HS-27A (cell line): ENCODE results near the gene KCTD15.
"Not testable (repeated sequence)": the region's sequence is repeated elsewhere in the genome, so short reads cannot be mapped to it uniquely, and the experiment has no call there.

Experiments
- DNase-seq: peaks from one replicate; pipeline ENCODE4 v3.0.0-alpha.2; 2012; ENCODE audit warnings: low read depth, missing footprints

KCTD15 gene

DNA sequence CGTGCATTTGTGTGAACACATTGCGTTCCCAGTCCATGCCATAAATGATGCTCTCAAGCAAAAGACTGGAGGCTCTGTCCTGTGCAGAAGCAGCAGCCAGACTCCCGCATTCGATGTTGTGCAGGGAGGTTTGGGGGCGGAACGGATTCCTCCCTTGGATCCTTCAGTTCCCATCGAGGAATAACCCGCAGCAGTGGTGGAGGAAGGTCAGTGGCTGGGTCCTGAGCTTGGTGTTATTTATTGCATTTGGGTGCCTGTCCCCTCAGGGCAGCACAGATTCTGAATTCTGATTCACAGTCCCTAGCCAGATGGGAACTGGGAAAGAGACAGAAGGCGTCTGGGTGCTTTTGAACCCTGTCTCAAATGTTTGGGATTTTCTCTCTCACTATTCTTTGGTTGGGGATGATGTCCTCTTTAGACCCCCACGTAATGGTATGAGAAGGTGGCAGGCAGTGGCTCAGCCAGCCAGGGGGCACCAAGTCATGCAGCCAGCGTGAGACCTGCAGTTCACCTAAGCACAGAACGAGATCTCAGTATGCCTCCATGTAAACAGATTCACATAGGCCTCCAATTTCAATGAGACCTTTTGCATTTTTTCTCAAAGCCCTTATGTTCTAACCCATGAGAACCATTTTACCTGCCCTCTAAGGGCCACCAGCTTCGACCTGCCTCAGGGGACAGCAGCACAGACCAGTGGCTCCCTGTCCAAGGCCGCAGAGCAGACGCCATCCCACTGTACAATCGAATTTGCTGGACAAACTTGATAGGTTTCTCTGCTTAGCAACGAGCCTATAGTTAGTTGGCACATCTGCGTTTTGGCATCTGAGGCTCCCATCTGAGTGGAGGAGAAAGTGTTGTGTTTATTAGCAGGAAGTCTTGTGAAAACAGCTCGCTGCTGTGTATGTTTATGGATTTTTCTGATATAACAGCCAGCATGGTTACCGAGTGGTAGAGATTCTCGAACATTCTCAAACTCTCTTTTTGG, 17.8 kb downstream of the KCTD15 start:
- DNase-seq: no peak

- DNase-seq: no peak
These were observed 19.0 kb downstream of the KCTD15 start for GRCh38 chr19:33815380-33816340.

- DNase-seq: no peak
These were observed 21.7 kb downstream of the KCTD15 start for GRCh38 chr19:33818411-33818810.

DNA sequence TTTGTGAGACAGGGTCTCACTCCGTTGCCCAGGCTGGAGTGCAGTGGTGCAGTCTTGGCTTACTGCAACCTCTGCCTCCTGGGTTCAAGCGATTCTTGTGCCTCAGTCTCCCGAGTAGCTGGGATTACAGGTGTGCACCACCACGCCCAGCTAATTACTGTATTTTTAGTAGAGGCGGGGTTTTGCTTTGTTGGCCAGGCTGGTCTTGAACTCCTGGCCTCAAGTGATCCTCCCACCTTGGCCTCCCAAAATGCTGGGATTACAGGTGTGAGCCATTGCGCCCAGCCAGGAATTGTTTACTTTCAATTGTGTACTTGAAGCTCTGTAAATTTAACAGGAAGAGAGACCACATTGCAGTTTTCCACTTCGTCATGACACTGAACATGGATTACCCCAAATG, 22.4 kb downstream of the KCTD15 start:
- not testable (repeated sequence) for DNase-seq

DNA sequence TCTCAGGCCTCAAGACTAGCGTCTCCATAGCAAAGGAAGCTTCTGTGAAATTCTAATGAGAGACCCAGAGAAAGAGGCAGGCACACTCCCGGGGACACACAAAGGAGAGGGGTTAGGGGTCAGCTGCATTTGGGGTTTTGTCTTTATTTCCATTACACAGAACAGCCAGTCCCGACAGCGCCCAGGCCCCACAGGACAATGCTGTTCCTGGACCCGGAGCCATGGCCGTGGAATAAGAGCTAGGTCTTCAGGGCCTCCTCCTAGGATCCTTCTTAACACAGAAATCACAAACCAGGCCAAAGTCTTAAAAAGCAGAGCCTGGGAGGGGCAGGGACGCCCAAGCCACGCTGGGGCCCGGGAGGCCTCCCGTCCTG, 22.8 kb downstream of the KCTD15 start:
- no peak for DNase-seq

- DNase-seq: peak; percentile 85
These were observed 23.5 kb downstream of the KCTD15 start for GRCh38 chr19:33819880-33820781.

DNA sequence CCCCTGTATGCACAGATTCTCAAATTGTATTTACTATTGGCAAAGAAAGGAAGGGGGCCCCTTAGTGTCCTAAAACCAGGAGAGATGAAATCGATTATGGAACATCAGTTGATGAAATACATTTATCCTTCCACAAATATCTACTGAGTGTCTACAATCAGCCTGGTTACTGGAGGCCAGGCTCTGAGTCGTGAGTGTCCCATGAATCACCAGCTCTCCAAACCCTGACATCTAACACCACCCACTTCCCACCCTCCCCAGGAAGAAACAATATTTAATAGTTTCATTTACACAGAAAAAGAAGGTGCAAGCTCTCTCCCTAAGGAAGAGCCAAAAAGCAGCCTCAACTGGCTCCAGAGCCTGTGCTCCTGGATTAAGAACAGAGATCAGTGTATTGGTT, 25.2 kb downstream of the KCTD15 start:
- no peak for DNase-seq

GRCh38 chr19:33823341-33823740, 26.7 kb downstream of the KCTD15 start:
- no peak for DNase-seq

DNA sequence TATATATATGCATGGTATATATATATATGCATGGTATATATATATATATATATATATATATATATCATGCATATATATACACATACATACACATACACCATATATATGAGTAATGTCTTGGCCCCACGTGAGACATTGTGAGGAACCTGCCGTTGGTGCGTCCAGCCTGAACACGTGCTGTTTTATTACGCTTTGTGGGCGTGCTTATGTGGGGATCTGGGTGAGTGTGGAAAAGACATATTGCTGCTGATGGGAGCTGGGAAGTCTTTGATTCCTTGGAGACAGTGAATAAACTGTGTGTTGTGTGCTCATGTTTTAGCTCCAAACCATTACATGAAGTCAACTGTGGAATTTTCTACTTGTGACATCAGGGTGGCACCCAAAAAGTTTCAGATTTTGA, 28.9 kb downstream of the KCTD15 start:
- DNase-seq: no peak

- DNase-seq: no peak
These were observed 29.9 kb downstream of the KCTD15 start for GRCh38 chr19:33826521-33826920.

GRCh38 chr19:33828266-33829075, 31.8 kb downstream of the KCTD15 start:
- no peak for DNase-seq

- no peak for DNase-seq
These were observed 33.6 kb downstream of the KCTD15 start for GRCh38 chr19:33830264-33830663.

- no peak for DNase-seq
These were observed 35.2 kb downstream of the KCTD15 start for GRCh38 chr19:33831825-33832224.

GRCh38 chr19:33832633-33833032, 36.0 kb downstream of the KCTD15 start:
- DNase-seq: no peak

GRCh38 chr19:33840382-33840781, 43.7 kb downstream of the KCTD15 start:
- DNase-seq: no peak

DNA sequence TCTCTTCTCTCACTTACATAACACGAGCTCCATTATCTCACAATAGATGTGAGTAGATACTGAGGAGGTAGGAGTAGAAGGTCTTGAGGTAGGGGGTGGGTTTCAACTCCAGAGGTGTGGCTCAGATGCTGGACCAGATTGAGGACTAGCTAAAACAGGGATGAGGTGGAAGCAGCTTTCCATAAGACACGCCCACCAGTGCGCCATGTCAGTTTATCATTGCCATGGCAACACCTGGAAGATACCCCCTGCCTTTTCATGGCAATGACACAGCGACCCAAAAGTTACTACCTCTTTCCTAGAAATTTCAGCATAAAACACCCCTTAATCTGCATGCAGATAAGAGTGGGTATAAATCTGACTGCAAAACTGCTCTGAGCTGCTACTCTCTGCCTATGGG, 44.1 kb downstream of the KCTD15 start:
- no peak for DNase-seq

DNA sequence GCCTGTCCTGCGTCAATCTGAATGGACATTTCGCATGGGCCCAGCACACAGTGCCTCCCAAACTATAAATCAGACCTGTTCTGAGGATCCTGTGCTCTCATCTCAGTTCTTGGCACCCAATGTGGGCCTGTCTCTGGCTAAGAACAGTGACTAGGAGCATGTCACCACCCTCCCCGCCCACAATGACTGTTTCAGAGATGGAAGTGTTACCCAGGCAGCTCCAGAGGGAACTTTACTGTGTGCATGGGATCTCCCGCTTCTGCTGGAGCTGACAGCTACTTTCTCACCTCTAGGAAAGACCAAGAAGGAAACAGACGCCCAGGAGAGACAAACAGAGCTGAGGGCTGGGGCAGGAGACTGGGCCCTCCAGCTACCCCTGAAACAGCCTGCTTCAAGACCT, 45.0 kb downstream of the KCTD15 start:
- no peak for DNase-seq

DNA sequence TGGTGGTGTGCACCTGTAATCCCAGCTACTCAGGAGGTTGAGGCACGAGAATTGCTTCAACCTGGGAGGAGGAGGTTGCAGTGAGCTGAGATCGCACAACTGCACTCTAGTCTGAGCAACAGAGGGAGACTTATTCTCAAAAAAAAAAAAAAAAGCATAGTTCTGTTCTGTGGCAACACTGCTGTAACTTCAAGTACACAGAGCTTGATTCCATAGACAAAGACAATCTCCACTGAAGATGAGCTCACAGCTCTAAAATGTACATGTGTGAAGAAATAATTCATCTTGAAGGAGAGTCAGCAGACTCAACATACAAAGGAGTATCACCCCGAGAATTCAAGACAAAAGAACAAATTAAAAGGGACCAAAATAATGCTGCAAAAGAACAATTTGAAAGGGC, 47.8 kb downstream of the KCTD15 start:
- no peak for DNase-seq

DNA sequence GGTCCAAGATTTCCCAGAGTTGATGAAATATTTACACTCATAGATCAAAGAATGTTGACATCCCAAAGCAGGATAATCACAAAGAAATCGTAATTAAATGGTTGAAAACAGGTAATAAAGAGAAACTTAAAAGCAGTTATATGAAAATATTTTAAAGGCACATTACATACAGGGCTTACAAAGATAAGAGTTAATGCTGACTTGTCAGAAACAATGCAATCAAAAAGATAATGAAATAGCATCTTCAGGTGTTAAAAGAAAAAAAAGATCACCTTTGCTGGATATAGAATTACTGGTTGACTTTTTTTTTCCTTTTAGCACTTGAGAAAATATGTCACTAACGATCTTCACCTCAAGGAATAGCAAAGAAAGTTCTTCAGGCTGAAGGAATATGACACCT, 48.8 kb downstream of the KCTD15 start:
- no peak for DNase-seq

GRCh38 chr19:33849551-33850147, 53.0 kb downstream of the KCTD15 start:
- no peak for DNase-seq
